HL-60/S4 treated with phorbol 12-myristate 13-acetate at 8.2 ng/mL for 4 days and 3 days (cell line): ENCODE results near the gene PRDM16.

Experiments used
- in situ Hi-C: fragments of 300-500 bp; cut with MboI; formaldehyde crosslinking; loops from 2 replicates; pipeline ENCODE4 v1.15.0; 2022; ENCODE audit warnings: low sequenced_read_pairs

The PRDM16 gene

DNA sequence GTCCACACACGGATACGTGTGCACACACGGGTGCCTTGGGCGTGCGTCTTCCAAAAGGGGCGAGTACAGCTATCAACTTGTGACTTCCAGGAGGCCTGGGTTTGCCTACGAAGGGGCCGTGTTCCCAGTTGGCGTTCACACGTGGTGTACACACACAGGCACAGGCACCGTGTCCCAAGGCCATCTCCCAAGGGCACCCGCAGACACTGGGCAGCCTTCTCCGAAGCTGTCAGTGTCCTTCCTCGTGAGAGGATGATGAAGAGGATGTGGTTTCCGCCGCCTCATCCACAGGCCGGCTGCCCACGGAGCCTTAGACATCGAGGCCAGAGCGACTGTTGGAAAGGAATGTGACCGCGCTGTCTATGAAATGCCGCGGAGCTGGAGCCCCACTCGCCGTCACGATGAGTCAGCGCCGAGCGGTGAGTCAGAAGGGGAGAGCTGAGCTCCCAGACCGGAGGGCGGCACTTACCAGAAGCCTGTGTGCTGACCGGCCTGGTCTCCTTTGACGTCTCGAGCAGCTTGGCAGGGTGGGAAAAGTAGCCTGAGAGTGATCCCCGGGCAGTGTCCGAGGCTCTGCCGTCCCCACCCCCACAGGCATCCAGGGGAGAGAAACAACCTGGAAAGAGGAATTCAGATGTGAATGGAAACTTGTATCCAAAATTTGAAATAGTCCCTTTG, 244.0 kb downstream of the PRDM16 start:
- in situ Hi-C loops, result no loop called here

DNA sequence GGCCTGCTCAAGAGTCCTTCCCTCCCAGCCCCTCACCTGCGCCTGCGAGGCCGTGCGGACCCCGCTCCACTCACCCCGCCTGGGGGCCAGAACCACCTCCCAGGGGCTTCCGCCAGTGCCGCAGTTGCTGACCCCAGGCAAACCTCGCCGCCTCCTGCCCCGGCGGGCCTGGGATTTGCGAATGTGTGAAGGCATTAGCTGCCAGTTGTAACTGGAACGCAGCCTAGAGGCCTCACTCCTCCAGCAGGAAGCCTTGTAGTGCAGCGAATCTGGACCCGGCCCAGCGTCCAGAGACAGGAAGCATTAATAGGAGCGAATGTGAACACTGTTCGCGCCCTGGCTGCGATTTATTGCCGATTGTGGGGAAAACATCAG, 244.6 kb downstream of the PRDM16 start:
- in situ Hi-C loops, result no loop called here

DNA sequence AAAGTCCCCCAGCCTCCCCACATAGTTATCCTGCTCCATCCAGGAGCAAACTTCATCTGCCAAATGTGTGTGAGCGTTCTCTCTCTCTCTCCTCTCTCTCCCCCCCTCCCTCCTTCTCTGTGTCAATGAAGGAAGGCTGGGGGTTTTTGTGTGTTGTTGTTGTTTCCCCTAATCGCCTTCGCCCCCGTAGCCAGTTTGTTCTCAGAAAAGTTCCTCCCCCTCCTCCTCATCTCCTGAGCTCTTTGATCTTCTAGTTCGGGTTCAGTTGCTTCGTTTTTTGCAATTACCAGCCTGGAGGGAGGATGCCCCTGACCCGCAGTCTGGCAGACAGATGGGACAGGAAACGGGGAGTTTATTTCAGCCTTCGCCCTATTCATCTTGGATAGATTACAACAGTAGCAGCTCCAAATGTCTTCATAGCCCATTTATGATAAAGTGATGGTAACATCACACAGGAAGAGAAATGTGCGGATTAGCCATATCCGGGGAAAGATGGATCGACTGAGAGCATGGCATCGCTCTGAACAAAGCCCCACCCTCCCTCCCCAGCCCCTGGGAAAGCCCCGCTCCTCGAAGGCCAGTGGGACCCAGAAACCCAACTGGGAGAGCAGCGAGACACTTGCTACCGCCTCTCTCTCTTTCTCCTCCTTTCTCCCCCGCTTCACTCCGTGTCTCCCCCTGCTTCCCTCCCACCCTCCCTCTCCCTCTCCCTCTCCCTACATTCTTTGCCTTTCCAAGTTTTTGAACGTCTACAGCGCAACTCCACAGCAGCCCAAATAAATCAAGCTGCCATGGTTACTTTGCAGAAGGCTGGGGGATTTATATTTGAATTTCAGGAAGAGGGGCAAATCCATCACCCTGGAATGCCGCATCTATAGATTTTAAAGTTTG, 245.7 kb downstream of the PRDM16 start:
- in situ Hi-C loops, result no loop called here

DNA sequence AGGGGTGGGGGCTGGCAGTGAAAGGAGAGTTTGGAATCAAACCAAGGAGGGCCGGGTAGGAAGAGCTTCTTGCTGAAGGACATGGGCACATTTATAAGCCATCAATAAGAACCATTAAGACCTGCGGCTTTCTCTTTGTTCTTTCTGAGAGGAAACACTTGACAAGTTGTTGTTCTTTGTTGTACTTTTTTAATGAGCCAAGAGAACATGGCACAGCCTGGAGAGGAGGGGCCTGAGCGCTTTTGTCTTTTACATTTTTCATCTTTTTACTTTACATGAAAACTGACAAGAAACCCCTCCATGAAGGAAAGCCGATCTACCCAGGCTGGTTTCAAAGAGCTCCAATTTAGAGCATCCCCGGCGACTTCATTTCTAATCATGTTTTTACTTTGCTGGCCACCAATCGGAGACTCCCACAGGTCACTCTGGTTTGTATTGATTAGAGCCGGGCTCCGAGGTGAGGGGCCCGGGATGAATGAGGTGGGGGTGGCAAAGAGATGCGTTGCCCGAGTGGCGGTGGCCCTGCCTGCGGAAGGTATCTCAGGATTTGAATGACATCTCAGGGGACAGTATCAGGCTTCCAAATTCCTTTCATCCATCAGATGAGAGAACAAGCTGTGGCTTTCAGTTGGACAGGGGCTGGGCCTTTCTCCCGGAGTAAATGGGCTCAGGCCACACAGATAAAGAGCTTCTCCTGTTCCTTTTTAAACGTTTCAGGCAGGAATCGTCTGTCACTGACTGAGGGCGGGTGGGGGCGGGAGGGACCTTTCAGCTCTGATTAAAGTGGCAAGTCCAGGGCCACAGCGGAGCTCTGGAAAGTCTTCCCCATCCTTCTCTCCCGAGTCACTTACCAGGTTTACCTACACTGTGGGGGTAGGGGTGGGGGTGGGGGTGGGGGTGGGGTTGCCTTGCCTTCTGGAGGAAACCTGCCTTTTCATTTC, 246.7 kb downstream of the PRDM16 start:
- in situ Hi-C loops, result no loop called here

DNA sequence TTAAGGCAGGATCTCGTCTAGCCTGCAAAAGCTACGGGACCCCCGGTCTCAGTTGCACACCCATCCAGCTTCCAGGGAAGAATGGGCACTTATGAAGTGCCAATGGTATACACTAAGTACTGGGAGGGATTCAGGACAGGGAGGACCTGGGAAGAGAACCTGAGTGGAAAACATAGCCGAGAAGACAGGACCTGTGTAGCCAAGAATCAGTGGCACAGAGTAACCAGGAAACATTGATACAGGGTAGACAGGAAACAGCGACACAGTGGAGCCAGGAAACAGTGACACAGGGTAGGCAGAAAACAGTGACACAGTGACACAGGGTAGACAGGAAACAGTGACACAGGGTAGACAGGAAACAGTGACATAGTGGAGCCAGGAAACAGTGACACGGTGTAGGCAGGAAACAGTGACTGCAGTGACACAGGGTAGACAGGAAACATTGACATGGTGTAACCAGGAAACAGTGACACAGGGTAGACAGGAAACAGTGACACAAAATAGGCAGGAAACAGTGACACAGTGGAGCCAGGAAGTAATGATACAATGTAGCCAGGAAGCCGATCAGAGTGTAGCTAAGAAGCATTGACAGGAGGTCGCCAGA, 247.4 kb downstream of the PRDM16 start:
- in situ Hi-C loops, result no loop called here

DNA sequence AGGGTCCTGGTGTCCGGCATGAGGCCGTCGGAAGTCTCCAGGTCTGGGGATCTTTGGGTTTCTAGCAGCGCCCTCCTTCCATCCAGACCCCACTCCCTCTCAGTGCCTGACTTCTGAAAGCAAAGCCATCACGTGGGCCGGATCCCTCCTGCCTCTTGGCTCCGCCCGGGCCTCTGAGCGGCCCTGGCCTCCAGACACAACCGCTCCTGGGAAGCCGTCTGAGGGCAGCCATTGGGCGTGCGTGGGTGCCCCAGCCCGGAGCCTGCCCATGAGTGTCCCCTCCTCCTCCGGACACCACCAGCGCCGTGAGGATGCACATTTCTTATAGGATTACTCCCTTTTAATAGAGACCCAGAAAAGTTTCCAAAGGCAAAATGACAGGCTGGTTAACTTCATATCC, 248.5 kb downstream of the PRDM16 start:
- in situ Hi-C loops, result no loop called here

DNA sequence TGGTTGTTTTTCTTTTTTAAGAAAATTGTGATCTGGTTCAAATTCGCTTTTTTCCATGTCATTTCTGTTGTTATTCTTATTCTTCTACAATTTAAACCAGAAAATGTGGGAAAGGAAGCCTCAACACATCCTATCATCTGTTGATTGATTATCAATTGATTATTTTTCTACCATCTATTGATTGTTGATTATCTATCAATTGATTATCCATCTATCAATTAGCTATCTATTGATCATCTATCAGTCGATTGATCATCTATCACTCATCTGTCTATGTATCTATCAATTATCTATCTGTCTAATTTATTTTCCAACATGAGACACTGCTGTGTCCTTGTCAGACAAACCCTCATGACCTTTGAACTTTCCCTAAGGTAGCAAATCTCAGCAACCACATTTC, 249.3 kb downstream of the PRDM16 start:
- in situ Hi-C loops, result no loop called here

DNA sequence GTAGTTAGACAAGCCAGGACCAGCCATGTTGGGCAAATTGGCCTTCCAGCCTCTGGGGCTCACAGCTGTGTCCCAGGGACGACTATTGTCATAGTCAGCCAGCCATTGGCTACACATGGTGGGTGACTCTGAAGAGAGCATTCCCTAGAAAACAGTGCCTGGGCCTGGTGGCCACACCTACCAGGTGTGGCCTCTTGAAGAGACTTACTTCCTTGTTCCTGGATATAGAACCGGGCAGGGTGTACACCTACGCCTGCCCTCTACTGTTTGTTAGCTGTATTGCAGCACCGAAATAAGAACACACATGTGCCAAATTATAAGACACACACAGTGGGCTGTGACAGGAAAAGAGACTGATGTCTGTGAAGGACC, 250.9 kb downstream of the PRDM16 start:
- in situ Hi-C loops, result no loop called here

DNA sequence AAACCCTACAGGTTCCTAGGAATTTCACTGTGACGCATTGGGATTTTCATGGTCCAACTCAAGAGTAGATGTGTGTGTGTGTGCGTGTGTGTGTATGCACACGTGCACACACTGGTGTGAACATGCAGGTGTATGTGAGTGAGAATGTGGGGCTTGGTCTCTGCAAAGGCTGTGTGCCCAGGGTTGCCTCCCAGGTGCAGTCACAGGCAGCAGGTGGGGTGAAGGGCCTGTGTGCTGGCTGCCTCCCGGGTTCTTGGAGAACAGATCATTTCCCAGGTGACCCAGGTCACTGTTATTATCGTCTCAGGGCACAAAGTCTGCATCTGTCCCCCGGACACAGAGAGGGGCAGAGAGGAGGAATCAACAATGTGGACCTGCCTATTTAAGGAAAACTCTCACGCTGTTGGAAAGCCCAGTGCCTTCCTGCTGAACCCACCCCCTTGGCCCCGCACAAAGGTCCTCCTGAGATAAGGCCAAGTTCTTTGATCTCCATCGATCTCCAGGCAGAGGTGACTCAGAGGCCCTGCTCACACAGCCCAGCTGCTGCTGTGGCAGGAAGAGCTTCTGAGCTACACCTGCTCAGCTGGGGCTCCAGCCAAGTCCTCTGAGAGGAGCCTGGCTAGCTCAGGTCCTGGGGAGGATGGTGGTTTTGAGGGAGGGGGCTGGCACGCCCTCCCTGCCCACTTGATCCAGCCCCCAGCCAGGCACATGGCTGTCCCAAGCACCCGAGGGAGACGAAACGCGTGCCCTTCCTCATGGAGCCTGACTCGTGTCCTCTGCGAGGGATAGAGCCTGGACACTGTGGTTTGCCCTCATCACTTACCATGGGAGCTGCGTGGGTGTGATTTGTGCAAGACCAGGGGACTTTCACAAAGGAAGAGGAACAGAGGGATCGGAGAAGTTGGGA, 251.5 kb downstream of the PRDM16 start:
- in situ Hi-C loops, result no loop called here

DNA sequence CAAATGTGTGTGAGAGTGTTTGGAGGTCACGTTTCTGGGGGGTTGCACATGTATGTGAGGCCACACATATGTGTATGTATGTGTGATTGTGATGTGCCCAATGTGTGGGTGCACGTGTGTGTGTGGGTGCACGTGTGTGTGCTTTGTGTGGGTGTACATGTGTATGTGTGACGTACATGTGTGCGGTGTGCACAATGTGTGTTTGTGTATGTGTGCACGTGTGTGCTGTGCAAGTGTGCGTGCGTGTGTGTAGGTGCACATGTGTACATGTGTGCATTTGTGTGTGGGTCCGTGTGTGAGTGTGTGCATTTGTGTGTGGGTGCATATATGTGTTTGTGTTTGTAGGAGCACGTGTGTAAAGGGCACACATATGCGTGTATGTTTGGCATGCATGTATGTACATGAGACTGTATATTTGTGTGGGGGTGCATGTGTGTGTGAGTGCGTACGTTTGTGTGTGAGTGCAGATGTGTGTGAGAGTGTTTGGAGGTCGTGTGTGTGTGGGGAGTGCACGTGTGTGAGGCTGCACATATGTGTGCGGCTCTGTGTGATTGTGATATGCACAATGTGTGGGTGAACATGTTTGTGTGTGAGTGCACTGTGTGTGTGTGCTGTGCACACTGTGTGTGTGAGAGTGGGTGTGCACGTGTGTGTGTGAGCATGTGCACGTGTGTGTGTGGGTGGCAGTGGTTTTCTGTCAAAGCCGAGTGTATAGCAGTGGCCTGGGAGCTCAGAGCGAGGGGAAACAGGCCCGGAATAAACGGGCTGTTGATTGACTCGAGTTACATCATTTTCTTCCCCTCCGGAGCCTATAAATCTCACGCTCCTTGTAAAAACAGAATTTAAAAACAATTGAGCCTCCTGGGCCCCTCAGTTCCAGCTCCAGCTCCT, 252.8 kb downstream of the PRDM16 start:
- in situ Hi-C loops, result no loop called here

DNA sequence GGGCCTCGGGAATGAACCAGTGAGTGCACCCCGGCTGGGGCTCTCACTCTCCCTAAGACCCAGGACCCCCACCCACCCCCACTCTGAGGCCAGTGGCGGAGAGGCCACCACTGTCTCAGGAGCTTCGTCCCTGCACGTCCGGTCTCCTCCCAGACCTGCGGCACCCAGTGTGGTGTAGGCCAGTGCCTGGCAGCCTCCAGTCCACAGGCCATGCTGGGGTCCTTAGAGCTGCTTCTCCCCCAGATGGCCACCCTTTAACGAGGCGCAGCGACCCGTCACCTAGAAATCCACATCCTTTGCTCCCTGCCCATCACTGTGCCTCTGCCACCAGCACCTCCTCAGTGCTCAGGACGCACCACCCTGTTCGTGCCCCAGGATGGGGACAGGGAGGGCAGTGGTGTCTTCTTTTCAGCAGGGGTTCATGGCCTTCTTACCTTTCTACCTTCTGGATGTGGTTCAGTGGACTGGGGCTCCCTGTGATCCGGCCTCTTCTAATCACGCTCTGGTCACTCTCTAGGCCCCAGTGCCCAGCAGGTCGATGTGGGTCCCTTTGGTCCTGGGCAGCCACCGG, 253.5 kb downstream of the PRDM16 start:
- in situ Hi-C loops, result no loop called here

DNA sequence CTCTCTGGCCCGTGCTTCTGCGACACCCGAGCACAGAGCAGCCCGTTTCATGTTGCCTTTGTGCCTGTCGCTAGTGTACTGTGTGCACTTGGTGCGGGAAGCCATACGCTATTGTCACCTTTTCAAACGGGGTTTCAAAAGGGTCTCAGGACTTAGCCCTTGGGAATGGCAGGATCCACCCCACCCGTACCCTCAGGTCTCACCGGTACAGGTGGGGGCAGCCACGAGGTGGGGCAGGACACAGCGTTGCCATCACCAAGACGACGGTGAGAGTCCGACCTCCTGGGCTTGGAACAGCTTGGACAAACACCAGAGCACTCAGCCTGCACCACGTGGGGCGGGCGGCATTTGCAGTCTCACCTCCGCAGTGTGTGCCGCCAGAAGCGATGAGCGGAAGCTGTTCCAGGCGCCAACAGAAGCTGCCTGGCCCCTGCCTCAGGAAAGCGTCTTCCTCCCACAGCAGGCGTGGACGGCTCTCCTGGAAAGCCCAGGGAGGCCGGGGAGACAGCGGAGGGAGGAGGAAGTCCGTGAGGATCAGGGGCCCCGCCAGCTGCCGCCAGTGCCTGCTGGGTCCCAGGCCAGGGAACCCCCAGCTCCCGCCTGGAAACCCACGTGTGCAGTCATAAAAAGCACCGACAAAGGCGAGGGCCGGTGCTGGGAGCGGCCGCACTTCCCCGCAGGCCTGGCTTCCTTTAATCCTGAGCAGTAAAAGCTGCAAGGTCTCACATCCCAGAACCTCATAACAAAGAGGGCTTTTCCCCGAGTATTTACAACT, 254.2 kb downstream of the PRDM16 start:
- in situ Hi-C loops, result no loop called here

DNA sequence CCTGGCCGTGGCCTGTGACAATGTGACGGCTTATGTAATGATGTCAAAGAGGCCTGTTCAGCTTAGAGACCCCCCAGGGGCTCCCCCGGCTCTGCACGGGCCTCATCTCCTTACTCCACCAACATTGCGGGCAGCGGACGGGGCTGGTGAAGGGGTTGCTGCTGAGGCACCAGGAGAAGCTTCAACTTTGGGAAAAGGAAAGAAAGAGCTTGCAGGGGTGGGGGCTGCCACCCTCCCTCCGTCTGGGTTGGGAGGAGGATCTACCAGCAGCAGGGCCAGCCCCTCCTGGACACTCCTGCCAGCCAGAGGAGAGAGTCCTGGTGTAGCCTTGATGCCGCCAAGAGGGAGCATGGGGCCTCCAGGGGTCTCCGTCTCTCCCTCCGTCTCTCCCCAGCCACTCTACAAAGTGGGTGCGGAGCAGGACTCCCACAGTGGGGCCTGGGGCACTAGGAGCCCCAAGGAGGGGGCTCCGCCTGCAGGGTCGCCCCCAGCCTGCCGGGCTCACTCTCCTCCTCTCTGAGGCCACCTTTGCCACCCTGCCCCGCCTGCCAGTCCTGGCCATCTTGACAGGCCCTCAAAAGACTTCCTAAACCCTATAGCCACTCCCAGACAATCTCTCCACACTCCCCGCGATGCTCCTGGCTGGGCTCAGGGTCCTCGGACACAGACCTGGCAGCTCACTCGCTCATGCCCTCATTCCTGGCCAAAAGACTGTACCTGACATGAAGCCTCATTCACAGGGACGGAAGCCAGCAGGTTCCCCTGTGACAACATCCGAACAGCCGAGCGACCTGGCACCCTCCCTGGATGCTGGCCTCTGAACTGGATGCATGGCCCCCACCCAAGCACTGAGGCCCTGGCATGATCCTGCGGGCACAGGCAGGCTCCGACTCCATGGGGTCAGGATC, 255.0 kb downstream of the PRDM16 start:
- in situ Hi-C loops, result no loop called here

DNA sequence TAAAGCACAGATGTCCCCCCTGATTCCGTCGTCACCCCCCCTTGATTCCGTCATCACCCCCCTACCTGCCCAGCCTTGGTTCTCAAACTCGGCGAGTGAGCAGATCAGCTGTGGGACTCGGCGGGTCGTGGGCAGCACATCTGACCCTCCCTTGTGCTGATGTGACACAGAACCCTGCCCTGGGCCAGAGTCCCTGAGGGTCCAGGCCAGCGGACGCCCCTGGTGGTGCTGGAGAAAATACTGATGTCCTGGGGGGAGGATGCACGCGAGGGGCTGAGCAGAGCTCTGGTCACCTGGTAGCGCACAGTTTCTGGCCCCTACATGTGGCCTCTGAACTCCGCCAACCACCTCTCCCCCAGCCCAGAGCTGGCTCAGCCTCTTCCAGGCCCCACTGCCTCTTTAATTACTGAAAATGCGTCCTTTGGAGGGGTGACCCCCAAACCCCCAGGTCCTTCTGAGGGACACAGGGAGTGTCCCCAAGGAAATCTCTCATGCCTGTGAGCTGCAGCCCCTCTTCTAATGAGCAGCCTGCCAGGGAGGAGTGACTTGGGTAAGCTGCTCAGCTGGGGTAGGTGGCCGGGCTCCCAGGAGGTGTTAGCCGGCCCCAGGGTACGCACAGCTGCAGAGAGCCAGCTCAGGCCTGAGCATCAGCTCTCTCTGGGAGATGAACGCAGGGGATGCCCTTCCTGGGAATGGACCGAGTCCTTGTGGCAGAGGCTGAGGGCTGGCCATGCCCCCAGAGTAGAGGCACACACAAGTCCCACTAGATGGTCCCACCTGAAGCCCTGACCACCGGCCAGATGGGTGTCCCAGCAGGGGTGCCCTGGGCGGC, 255.9 kb downstream of the PRDM16 start:
- in situ Hi-C loops, result no loop called here

DNA sequence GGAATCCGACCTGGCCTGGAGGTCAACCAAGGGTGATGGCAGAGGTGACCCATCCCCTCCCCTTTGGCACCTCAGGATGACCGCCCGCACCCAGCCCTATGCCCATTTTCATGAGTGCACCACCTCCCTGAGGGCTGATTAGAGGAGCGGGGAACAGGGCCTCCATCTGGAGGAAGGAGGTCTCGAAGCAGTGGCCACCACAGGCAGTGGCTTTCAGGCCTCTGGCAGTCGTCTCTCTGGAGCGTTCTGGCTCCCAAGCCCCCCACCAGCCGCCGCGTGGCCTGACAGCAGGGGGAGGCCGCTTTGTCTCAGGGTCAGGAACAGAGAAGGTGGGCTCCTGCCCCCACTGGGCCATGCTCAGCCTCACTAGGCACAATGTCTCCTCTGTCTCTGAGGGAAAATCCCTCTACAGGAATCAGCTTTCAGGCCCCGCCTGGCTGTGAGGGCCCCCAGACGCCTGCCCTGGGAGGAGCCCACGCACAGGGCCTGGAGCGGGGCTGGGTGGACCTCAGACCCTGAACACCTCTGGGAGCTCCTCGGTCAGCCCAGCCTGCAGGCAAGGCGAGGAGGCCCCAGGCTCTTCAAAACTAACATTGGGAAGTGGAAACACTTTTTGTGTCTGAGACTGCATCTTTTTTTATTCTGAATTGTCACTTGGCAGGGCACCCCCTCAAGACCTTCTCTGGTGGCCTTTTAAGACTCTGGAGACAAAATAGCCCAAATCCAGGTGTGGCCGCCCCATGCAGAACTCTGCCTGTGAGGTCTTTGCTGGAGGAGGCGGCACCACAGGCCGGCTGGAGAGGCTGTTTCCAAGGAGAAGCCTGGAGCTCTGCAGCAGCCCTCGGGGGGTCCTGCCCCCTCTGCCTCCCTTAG, 257.7 kb downstream of the PRDM16 start:
- in situ Hi-C loops, result no loop called here
